Measurements from ENCODE around the gene PAPPA2.

GRCh38 chr1:176692431-176692830 lies 229.5 kb downstream of the PAPPA2 start:
- TF ChIP-seq CTCF (conservative IDR thresholded peaks at IDR 0.05) (no peak), ZFX (IDR thresholded peaks at IDR 0.05) (no peak)
